SK-N-SH (cell line): ENCODE measurements around the gene MBD4.

ENCODE experiments used
- CHD2 ChIP-seq: fragments of 150-350 bp; IDR thresholded peaks from 2 replicates; pipeline ENCODE4 v1.6.1; 2018; ENCODE audit warnings: low read length; ENCODE audit not compliant: partially characterized antibody
- ELF1 ChIP-seq: IDR thresholded peaks from 2 replicates; pipeline ENCODE4 v1.4.0; 2012
- FOSL2 ChIP-seq: IDR thresholded peaks from 2 replicates; pipeline ENCODE4 v1.4.0; 2012; ENCODE audit warnings: low read depth, mild to moderate bottlenecking, moderate library complexity, borderline replicate concordance
- JUND ChIP-seq: IDR thresholded peaks from 2 replicates; pipeline ENCODE4 v1.4.0; 2012
- MEF2A ChIP-seq: IDR thresholded peaks from 2 replicates; pipeline ENCODE4 v1.4.0; 2012; ENCODE audit warnings: low read depth, borderline replicate concordance
- NRF1 ChIP-seq: IDR thresholded peaks from 2 replicates; pipeline ENCODE4 v1.6.1; 2012; ENCODE audit warnings: low read depth, mild to moderate bottlenecking, low read length
- RFX5 ChIP-seq: IDR thresholded peaks from 2 replicates; pipeline ENCODE4 v1.6.1; 2012; ENCODE audit warnings: mild to moderate bottlenecking, improper control_type of control experiment, low read length
- USF2 ChIP-seq: fragments of 150-350 bp; IDR thresholded peaks from 2 replicates; pipeline ENCODE4 v1.6.1; 2017; ENCODE audit warnings: antibody characterized with exemption, low read length, low read depth, borderline replicate concordance
- TF ChIP-seq, protein P1 (sequence below): fragments of 200-600 bp; sonication (generic); IDR thresholded peaks from 2 replicates; pipeline ENCODE4 v1.6.1; 2017; ENCODE audit warnings: antibody characterized with exemption, mild to moderate bottlenecking, moderate library complexity

DNA sequence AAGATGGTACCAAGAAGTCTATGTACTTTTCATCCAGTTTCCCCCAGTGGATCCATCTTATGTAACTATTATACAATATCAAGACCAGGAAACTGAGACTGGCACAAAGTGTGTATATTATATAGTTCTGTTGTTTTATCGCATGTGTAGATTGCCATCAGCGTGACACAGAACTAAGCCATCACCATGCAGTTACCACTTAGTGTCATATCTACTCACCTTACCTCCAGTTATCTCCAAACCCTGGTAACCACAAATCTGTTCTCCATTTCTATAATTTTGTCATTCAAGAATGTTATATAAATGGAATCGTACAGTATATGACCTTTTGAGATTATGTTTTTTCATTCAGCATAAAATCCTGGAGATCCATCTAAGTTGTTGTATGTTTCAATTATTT, 23.3 kb upstream of the MBD4 start:
- TF ChIP-seq NRF1, result no peak
- no peak for TF ChIP-seq FOSL2
- TF ChIP-seq USF2, result no peak
- TF ChIP-seq ELF1, result no peak
- TF ChIP-seq RFX5, result no peak
- TF ChIP-seq MEF2A, result no peak
- TF ChIP-seq, protein P1, sequence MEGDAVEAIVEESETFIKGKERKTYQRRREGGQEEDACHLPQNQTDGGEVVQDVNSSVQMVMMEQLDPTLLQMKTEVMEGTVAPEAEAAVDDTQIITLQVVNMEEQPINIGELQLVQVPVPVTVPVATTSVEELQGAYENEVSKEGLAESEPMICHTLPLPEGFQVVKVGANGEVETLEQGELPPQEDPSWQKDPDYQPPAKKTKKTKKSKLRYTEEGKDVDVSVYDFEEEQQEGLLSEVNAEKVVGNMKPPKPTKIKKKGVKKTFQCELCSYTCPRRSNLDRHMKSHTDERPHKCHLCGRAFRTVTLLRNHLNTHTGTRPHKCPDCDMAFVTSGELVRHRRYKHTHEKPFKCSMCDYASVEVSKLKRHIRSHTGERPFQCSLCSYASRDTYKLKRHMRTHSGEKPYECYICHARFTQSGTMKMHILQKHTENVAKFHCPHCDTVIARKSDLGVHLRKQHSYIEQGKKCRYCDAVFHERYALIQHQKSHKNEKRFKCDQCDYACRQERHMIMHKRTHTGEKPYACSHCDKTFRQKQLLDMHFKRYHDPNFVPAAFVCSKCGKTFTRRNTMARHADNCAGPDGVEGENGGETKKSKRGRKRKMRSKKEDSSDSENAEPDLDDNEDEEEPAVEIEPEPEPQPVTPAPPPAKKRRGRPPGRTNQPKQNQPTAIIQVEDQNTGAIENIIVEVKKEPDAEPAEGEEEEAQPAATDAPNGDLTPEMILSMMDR, result no peak
- TF ChIP-seq CHD2, result no peak
- no peak for TF ChIP-seq JUND
